ENCODE data around the gene IL20. TPM values are rescaled to one million over a fixed set of nuclear protein-coding genes. Genes with fewer than 3 reads are reported as not detected.

Gene IL20
- total and polyA plus RNA-seq, 2 of the 13 experiments (the other 11 are each of a cell fraction or from before 2014, with no cell fraction given): 0.05 TPM; not detected in 1

DNA sequence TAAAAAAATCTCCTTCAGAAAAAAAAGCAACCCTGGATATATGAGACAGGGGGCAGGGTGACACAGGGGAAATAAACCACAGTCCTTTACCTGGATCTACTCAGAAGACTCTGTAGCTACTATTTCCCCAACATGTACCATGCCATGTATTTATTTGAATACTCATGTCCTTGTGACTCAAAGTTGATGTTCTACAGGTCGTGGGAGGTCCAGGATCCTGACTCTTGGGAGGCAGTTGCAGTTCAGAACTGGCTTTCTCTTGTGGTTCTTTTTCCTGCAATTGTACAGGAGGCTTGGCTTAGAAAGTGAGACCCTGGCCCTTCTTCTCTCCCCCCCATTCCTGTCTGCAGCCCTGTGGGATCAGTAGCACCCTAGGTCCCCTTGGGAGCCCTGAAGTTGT, 26.0 kb downstream of the IL20 start:
- WGBS (ENCODE audit: low lambda C conversion rate): 0% methylated on average over 1 of the region's 1 CpG
- CTCF ChIA-PET (ENCODE audit: low intra/inter-chr PET ratio, low total read pairs): no interaction called here
- no peak for TF ChIP-seq ZNF839 (CRISPR knock-in tag; IDR thresholded peaks at IDR 0.05; ENCODE audit: borderline replicate concordance)
- no peak for TF ChIP-seq RBFOX2 (IDR thresholded peaks at IDR 0.05; ENCODE audit: low read depth, low read length)
- no peak for TF ChIP-seq ZNF879 (CRISPR knock-in tag; IDR thresholded peaks at IDR 0.05)
- no peak for TF ChIP-seq POLR2G (IDR thresholded peaks at IDR 0.05; ENCODE audit: low read depth, low read length)
- no peak for TF ChIP-seq ZC3H13 (CRISPR knock-in tag; IDR thresholded peaks at IDR 0.05)
- no peak for TF ChIP-seq PHF8 (CRISPR knock-in tag; IDR thresholded peaks at IDR 0.05)
- TF ChIP-seq ZNF614 (CRISPR knock-in tag; IDR thresholded peaks at IDR 0.05; ENCODE audit: borderline replicate concordance): no peak
- TF ChIP-seq TCF12 (IDR thresholded peaks at IDR 0.05): no peak
- no peak for TF ChIP-seq TCF12 (CRISPR knock-in tag; IDR thresholded peaks at IDR 0.05)
- TF ChIP-seq TCF7 (IDR thresholded peaks at IDR 0.05; ENCODE audit: low read depth): no peak
- TF ChIP-seq JARID2 (CRISPR knock-in tag; IDR thresholded peaks at IDR 0.05; ENCODE audit: insufficient replicate concordance): no peak
- TF ChIP-seq ZNF24 (IDR thresholded peaks at IDR 0.05): no peak
- TF ChIP-seq, protein P1, sequence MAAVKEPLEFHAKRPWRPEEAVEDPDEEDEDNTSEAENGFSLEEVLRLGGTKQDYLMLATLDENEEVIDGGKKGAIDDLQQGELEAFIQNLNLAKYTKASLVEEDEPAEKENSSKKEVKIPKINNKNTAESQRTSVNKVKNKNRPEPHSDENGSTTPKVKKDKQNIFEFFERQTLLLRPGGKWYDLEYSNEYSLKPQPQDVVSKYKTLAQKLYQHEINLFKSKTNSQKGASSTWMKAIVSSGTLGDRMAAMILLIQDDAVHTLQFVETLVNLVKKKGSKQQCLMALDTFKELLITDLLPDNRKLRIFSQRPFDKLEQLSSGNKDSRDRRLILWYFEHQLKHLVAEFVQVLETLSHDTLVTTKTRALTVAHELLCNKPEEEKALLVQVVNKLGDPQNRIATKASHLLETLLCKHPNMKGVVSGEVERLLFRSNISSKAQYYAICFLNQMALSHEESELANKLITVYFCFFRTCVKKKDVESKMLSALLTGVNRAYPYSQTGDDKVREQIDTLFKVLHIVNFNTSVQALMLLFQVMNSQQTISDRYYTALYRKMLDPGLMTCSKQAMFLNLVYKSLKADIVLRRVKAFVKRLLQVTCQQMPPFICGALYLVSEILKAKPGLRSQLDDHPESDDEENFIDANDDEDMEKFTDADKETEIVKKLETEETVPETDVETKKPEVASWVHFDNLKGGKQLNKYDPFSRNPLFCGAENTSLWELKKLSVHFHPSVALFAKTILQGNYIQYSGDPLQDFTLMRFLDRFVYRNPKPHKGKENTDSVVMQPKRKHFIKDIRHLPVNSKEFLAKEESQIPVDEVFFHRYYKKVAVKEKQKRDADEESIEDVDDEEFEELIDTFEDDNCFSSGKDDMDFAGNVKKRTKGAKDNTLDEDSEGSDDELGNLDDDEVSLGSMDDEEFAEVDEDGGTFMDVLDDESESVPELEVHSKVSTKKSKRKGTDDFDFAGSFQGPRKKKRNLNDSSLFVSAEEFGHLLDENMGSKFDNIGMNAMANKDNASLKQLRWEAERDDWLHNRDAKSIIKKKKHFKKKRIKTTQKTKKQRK (IDR thresholded peaks at IDR 0.05; ENCODE audit: low read length): no peak
- no peak for TF ChIP-seq ELF3 (CRISPR knock-in tag; IDR thresholded peaks at IDR 0.05)
- no peak for TF ChIP-seq NR1H2 (CRISPR knock-in tag; IDR thresholded peaks at IDR 0.05; ENCODE audit: borderline replicate concordance, low read depth)
- TF ChIP-seq REL (CRISPR knock-in tag; conservative IDR thresholded peaks at IDR 0.05): no peak
- no peak for TF ChIP-seq KDM5B (CRISPR knock-in tag; IDR thresholded peaks at IDR 0.05; ENCODE audit: borderline replicate concordance)
- TF ChIP-seq, protein P2, sequence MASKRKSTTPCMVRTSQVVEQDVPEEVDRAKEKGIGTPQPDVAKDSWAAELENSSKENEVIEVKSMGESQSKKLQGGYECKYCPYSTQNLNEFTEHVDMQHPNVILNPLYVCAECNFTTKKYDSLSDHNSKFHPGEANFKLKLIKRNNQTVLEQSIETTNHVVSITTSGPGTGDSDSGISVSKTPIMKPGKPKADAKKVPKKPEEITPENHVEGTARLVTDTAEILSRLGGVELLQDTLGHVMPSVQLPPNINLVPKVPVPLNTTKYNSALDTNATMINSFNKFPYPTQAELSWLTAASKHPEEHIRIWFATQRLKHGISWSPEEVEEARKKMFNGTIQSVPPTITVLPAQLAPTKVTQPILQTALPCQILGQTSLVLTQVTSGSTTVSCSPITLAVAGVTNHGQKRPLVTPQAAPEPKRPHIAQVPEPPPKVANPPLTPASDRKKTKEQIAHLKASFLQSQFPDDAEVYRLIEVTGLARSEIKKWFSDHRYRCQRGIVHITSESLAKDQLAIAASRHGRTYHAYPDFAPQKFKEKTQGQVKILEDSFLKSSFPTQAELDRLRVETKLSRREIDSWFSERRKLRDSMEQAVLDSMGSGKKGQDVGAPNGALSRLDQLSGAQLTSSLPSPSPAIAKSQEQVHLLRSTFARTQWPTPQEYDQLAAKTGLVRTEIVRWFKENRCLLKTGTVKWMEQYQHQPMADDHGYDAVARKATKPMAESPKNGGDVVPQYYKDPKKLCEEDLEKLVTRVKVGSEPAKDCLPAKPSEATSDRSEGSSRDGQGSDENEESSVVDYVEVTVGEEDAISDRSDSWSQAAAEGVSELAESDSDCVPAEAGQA (IDR thresholded peaks at IDR 0.05; ENCODE audit: low read depth): no peak
- TF ChIP-seq, protein P2 (CRISPR knock-in tag; IDR thresholded peaks at IDR 0.05; ENCODE audit: borderline replicate concordance): no peak

More for the DNA sequence above, 26.0 kb downstream of the IL20 start:
- Histone ChIP-seq H4K20me1 (ENCODE audit: insufficient read depth, low read length) (no peaks in the 10 kb centered on the region), H3K36me3 (replicated peaks in 1 of 2; ENCODE audit: control insufficient read depth in 1 of 2, insufficient read depth in 2 of 2, low read length in 2 of 2) (no peaks in the 10 kb centered on the region), H3K4me2 (ENCODE audit: low read depth, low read length) (no peak overlapping the region), H3K27me3 (ENCODE audit: control insufficient read depth in 1 of 2, insufficient read depth in 2 of 2, low read length in 2 of 2) (peaks cover 1 to 54% of the 10 kb centered on the region in 2 experiments; a peak in 4 of 5 replicates), H3K4me1 (ENCODE audit: insufficient read depth, low read length) (no peaks in the 10 kb centered on the region), H3K79me2 (ENCODE audit: insufficient read depth, low read length) (no peaks in the 10 kb centered on the region), H2AFZ (ENCODE audit: low read length) (no peak overlapping the region), H3K4me3 (replicated peaks in 1 of 3; ENCODE audit: insufficient read depth in 1 of 3, low read depth in 2 of 3, low read length in 3 of 3) (no peak overlapping the region), H3K9me3 (ENCODE audit: low read length) (no peaks in the 10 kb centered on the region), H3K27ac (ENCODE audit: extremely low read length, insufficient read depth, low read length) (no peak overlapping the region), H3K9ac (ENCODE audit: insufficient read depth, low read depth, low read length) (no peak overlapping the region)
- in situ Hi-C loops (cut with HindIII; ENCODE audit: extremely low pct_ligation_motif_present, low pct_unique_long_range_greater_than_20kb): no loop called here
- no peak for DNase-seq (ENCODE audit: low spot score)
- intact Hi-C loops (cut with micrococcal nuclease; ENCODE audit: unreplicated experiment): no loop called here
- POLR2A ChIA-PET: no interaction called here
- no peak for FAIRE-seq
- no TSS peak for BruUV-seq (replicated peaks)
- no peak for ATAC-seq
